Central memory CD8-positive, alpha-beta T cell (primary cell): ENCODE results near the gene OLFML3.

ENCODE experiments used
- ATAC-seq: fragments of 150-1000 bp; cut with Tn5 transposase; replicated peaks from 2 replicates; pipeline ENCODE4 v1.10.0; 2022; ENCODE audit warnings: mild to moderate bottlenecking, moderate FRiP score, moderate number of reproducible peaks; ENCODE audit not compliant: poor library complexity, severe bottlenecking; ENCODE audit errors: extremely low read depth
- DNase-seq, 2 donors: peaks; one replicate each; pipeline ENCODE4 v3.0.0; 2021; ENCODE audit warnings: low spot score in 2 of 2
- H3K27ac Mint-ChIP-seq: one replicate; pipeline ENCODE4 v1.8.0; 2022; ENCODE audit warnings: low read depth, mild to moderate bottlenecking, moderate library complexity, mixed read lengths
- H3K27me3 Mint-ChIP-seq: one replicate; pipeline ENCODE4 v1.8.0; 2022; ENCODE audit warnings: mixed read lengths
- H3K36me3 Mint-ChIP-seq: one replicate; pipeline ENCODE4 v1.8.0; 2022; ENCODE audit warnings: mild to moderate bottlenecking, moderate library complexity, mixed read lengths; ENCODE audit not compliant: insufficient read depth
- H3K4me1 Mint-ChIP-seq: one replicate; pipeline ENCODE4 v1.8.0; 2022; ENCODE audit warnings: mixed read lengths
- H3K4me3 Mint-ChIP-seq: one replicate; pipeline ENCODE4 v1.8.0; 2022; ENCODE audit warnings: mild to moderate bottlenecking, moderate library complexity, mixed read lengths
- H3K9me3 Mint-ChIP-seq: one replicate; pipeline ENCODE4 v1.8.0; 2022; ENCODE audit warnings: mixed read lengths

OLFML3 gene

DNA sequence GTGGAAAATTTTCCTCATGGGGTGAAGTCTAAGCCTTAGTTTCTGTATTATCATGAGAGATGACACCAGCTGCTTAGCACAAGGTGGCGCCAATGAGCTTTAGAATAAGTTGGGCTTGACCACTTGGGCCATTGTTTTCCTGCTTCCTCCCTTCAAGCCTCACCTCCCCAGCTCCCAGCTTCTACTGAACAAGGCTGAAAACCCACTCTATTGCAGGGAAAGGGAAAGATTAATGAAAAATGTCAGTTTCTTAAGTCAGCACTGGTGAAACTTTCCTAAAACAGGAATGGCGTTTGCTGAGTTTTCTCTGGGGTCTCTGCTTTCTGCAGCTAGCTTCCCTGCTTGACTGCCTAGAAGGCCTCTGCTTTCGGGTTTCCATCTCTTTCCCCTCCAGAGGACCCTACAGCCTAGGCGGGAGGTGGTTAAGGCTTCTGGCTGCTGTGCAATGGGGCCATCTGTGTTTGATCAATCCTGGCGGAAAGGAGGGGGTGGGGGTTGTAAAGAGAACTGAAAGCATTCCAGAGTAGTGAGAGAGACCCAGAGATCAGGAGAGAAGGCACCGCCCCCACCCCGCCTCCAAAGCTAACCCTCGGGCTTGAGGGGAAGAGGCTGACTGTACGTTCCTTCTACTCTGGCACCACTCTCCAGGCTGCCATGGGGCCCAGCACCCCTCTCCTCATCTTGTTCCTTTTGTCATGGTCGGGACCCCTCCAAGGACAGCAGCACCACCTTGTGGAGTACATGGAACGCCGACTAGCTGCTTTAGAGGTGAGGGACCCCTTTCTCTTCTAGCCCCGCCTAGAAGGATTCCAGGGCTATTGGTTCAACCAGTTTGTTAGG is at the start of gene OLFML3:
OLFML3 (plus strand) TSS at position 612 of the 840 bp plus-strand sequence; CDS start at position 655, 43 bp downstream.
- Mint-ChIP-seq H3K4me1 (peaks cover 15% of the 10 kb centered on the region), H3K4me3 (no peak within 1 kb of the TSS), H3K27ac (no peak within 1 kb of the TSS), H3K36me3 (peaks cover 15% of the 10 kb centered on the region), H3K9me3 (no peaks in the 10 kb centered on the region), H3K27me3 (no peaks in the 10 kb centered on the region)
- DNase-seq (no peak), ATAC-seq (no peak)

- Mint-ChIP-seq H3K27ac (peak overlapping the region; percentile 99), H3K4me3 (peak overlapping the region; percentile 92), H3K36me3 (peaks cover 45% of the 10 kb centered on the region), H3K9me3 (no peaks in the 10 kb centered on the region), H3K27me3 (no peaks in the 10 kb centered on the region), H3K4me1 (peaks cover 61% of the 10 kb centered on the region)
- peak; percentile 66 to 86 for DNase-seq
- peak; percentile 52 for ATAC-seq
These were observed 49.4 kb upstream of the OLFML3 start for GRCh38 chr1:113929750-113930498.

DNA sequence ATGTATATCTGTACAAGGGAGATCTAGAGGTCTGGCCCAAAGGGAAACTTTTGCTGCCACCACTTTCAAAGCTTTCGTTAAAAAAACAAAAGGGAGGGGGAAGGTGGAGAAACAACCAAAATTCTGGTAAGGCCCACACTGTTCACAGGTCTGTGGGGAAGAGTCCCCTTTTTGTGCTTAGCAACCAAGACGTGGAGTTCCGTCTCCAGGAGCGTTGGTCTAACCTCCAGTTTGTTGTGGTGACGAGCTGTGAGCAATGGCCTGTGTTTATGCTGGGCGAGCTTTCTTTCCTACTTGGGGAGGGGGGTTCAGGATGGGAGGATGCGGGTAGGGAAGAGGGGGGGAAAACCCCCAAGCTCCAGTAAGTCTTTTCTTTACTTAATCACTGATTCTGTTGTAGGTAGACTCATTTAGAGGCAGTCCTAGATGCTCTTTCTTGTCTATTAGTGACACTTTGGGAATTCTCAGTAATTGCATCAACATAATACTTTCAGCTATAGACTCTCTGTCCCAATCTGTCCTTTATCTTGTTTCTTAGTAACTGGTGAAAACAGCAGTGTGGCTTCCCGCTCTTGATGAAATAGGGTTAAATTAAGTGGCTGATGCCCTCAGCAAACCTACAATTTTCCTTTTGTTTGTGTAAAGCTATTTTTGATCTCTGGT is 48.6 kb upstream of the OLFML3 start:
- no peaks in the 10 kb centered on the region for H3K9me3 Mint-ChIP-seq
- ATAC-seq: peak; percentile 55
- H3K4me1 Mint-ChIP-seq: peaks cover 64% of the 10 kb centered on the region
- H3K4me3 Mint-ChIP-seq: peak overlapping the region; percentile 92
- H3K27me3 Mint-ChIP-seq: no peaks in the 10 kb centered on the region
- peak overlapping the region; percentile 99 for H3K27ac Mint-ChIP-seq
- DNase-seq: peak; percentile 48 to 80
- H3K36me3 Mint-ChIP-seq: peaks cover 44% of the 10 kb centered on the region

DNA sequence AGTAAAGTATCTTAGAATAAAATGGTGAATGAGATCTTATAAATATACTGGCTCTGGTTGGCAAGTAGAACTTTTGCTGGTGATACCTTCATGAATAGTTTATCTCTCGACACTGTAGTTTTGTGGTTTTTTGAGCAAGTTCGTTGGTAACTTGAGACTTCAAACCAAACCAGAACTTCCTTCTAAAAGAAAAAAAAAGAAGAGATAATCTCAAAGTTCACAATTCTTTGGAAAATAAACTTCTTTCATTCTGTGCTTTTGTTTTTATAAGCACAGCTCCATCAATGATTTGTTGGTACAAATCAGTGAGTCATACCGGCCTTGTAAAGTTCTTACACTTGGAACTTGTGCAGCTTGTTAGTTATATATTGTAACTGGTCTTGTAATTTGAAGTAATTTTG is 47.8 kb upstream of the OLFML3 start:
- DNase-seq: no peak
- Mint-ChIP-seq H3K4me3 (peak overlapping the region; percentile 92), H3K27ac (peak overlapping the region; percentile 99), H3K4me1 (peaks cover 69% of the 10 kb centered on the region), H3K27me3 (no peaks in the 10 kb centered on the region), H3K36me3 (peaks cover 43% of the 10 kb centered on the region), H3K9me3 (no peaks in the 10 kb centered on the region)
- ATAC-seq: no peak

DNA sequence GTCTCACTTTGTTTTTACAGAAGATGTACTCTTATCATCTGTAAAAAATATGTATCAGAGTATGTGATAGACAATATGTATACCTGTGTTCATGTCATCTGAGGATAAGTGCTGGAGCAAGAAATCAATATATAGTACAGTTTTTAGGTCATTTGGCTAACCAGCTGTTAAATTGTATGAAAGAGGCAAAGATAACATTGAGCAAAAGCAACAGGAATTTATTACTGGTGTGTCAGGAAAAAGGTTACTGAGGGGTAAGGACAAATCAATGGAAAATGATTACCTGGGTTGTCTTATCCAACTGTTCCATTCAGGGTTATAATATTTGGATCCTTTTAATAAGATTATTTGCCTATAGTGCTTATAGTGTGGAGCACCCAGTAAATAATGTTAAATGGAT is 45.3 kb upstream of the OLFML3 start:
- Mint-ChIP-seq H3K4me3 (peak overlapping the region; percentile 92), H3K9me3 (no peaks in the 10 kb centered on the region), H3K27ac (peak overlapping the region; percentile 99), H3K36me3 (peaks cover 50% of the 10 kb centered on the region), H3K4me1 (peaks cover 79% of the 10 kb centered on the region), H3K27me3 (no peaks in the 10 kb centered on the region)
- ATAC-seq: no peak
- no peak for DNase-seq

- DNase-seq: no peak
- Mint-ChIP-seq H3K4me1 (peaks cover 82% of the 10 kb centered on the region), H3K36me3 (peaks cover 46% of the 10 kb centered on the region), H3K9me3 (no peaks in the 10 kb centered on the region), H3K27me3 (no peaks in the 10 kb centered on the region), H3K4me3 (no peak overlapping the region), H3K27ac (no peak overlapping the region)
- no peak for ATAC-seq
These were observed 44.7 kb upstream of the OLFML3 start for GRCh38 chr1:113934511-113935055.

GRCh38 chr1:113935176-113935575 is 44.1 kb upstream of the OLFML3 start:
- DNase-seq (no peak), ATAC-seq (no peak)
- no peaks in the 10 kb centered on the region for H3K27me3 Mint-ChIP-seq
- H3K4me1 Mint-ChIP-seq: peaks cover 86% of the 10 kb centered on the region
- H3K36me3 Mint-ChIP-seq: peaks cover 44% of the 10 kb centered on the region
- H3K4me3 Mint-ChIP-seq: no peak overlapping the region
- H3K27ac Mint-ChIP-seq: no peak overlapping the region
- H3K9me3 Mint-ChIP-seq: no peaks in the 10 kb centered on the region

DNA sequence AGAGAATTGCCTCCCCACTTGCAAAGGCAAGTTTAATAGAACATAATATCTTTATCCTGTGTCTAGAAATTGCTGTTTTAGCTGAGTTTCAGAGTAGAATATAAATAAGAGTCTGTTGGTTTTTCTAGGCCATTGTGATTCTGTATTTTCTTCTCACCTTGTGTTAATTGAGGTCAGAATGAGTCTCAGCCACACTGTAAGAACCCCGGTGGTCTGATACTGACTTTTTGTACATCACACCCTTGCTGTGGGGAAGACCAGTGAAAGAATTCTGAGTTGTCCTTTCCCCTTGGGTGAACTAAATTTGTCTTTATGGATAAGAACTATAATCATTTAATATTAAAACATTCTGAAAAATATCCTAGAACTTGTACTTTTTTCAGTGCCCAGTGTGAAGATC is 43.3 kb upstream of the OLFML3 start:
- no peak for DNase-seq
- H3K27ac Mint-ChIP-seq: peak overlapping the region; percentile 50
- H3K27me3 Mint-ChIP-seq: no peaks in the 10 kb centered on the region
- H3K9me3 Mint-ChIP-seq: no peaks in the 10 kb centered on the region
- peaks cover 44% of the 10 kb centered on the region for H3K36me3 Mint-ChIP-seq
- H3K4me1 Mint-ChIP-seq: peaks cover 86% of the 10 kb centered on the region
- no peak overlapping the region for H3K4me3 Mint-ChIP-seq
- ATAC-seq: peak; percentile 19

- H3K4me3 Mint-ChIP-seq: peak overlapping the region; percentile 51
- H3K27me3 Mint-ChIP-seq: no peaks in the 10 kb centered on the region
- DNase-seq: no peak
- peak overlapping the region; percentile 89 for H3K27ac Mint-ChIP-seq
- H3K4me1 Mint-ChIP-seq: peaks cover 80% of the 10 kb centered on the region
- peaks cover 38% of the 10 kb centered on the region for H3K36me3 Mint-ChIP-seq
- ATAC-seq: no peak
- no peaks in the 10 kb centered on the region for H3K9me3 Mint-ChIP-seq
These were observed 42.1 kb upstream of the OLFML3 start for GRCh38 chr1:113937146-113937545.

- no peaks in the 10 kb centered on the region for H3K9me3 Mint-ChIP-seq
- ATAC-seq (no peak), DNase-seq (no peak)
- no peaks in the 10 kb centered on the region for H3K27me3 Mint-ChIP-seq
- peaks cover 39% of the 10 kb centered on the region for H3K36me3 Mint-ChIP-seq
- peak overlapping the region; percentile 89 for H3K27ac Mint-ChIP-seq
- H3K4me3 Mint-ChIP-seq: peak overlapping the region; percentile 51
- H3K4me1 Mint-ChIP-seq: peaks cover 74% of the 10 kb centered on the region
These were observed 41.1 kb upstream of the OLFML3 start for GRCh38 chr1:113938192-113938591.

DNA sequence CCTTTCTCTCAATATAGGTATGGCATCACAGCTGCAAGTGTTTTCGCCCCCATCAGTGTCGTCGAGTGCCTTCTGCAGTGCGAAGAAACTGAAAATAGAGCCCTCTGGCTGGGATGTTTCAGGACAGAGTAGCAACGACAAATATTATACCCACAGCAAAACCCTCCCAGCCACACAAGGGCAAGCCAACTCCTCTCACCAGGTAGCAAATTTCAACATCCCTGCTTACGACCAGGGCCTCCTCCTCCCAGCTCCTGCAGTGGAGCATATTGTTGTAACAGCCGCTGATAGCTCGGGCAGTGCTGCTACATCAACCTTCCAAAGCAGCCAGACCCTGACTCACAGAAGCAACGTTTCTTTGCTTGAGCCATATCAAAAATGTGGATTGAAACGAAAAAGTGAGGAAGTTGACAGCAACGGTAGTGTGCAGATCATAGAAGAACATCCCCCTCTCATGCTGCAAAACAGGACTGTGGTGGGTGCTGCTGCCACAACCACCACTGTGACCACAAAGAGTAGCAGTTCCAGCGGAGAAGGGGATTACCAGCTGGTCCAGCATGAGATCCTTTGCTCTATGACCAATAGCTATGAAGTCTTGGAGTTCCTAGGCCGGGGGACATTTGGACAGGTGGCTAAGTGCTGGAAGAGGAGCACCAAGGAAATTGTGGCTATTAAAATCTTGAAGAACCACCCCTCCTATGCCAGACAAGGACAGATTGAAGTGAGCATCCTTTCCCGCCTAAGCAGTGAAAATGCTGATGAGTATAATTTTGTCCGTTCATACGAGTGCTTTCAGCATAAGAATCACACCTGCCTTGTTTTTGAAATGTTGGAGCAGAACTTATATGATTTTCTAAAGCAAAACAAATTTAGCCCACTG is 38.7 kb upstream of the OLFML3 start:
- H3K9me3 Mint-ChIP-seq: no peaks in the 10 kb centered on the region
- no peaks in the 10 kb centered on the region for H3K27me3 Mint-ChIP-seq
- ATAC-seq (peak; percentile 49), DNase-seq (peak in 1 of 2 donors; percentile 30)
- H3K36me3 Mint-ChIP-seq: peaks cover 46% of the 10 kb centered on the region
- H3K4me3 Mint-ChIP-seq: peak overlapping the region; percentile 74
- H3K4me1 Mint-ChIP-seq: peaks cover 74% of the 10 kb centered on the region
- peak overlapping the region; percentile 71 for H3K27ac Mint-ChIP-seq

DNA sequence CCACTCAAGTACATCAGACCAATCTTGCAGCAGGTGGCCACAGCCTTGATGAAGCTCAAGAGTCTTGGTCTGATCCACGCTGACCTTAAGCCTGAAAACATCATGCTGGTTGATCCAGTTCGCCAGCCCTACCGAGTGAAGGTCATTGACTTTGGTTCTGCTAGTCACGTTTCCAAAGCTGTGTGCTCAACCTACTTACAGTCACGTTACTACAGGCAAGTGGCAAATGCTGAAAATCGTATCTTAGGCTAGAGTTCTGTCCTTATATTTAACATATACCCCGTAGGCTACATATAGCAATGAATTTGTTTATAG is 38.1 kb upstream of the OLFML3 start:
- H3K27me3 Mint-ChIP-seq: no peaks in the 10 kb centered on the region
- peak overlapping the region; percentile 74 for H3K4me3 Mint-ChIP-seq
- H3K9me3 Mint-ChIP-seq: no peaks in the 10 kb centered on the region
- H3K27ac Mint-ChIP-seq: peak overlapping the region; percentile 71
- DNase-seq: no peak
- no peak for ATAC-seq
- peaks cover 49% of the 10 kb centered on the region for H3K36me3 Mint-ChIP-seq
- peaks cover 76% of the 10 kb centered on the region for H3K4me1 Mint-ChIP-seq
